HG03139 (cell line): ENCODE results near the gene FGF23.

ENCODE experiments used
- ATAC-seq: cut with Tn5 transposase; IDR thresholded peaks from one replicate; pipeline ENCODE4 v1.9.1; 2021; ENCODE audit not compliant: unreplicated experiment

FGF23 gene

GRCh38 chr12:4320497-4320852 lies 59.0 kb downstream of the FGF23 start:
- peak; percentile 35 for ATAC-seq
